ENCODE data around the gene CYP46A1.

The CYP46A1 gene

GRCh38 chr14:99728231-99728920 lies 44.3 kb downstream of the CYP46A1 start:
- no peaks in the 10 kb centered on the region for H3K9me2 ChIP-seq (replicated peaks; ENCODE audit: insufficient read depth, low read length)
- H3K27ac ChIP-seq (ENCODE audit: low read depth, low read length) = no peak overlapping the region

GRCh38 chr14:99728981-99729451 lies 44.9 kb downstream of the CYP46A1 start:
- Histone ChIP-seq H3K4me3 (ENCODE audit: insufficient read depth, low read length, poor library complexity, severe bottlenecking) (no peak overlapping the region), H3K79me2 (ENCODE audit: insufficient read depth, low read length) (no peaks in the 10 kb centered on the region), H3K9ac (ENCODE audit: low read length) (no peak overlapping the region), H3K36me3 (ENCODE audit: low read length) (no peaks in the 10 kb centered on the region), H3K27ac (ENCODE audit: low read depth, low read length) (no peak overlapping the region), H3K9me2 (replicated peaks; ENCODE audit: insufficient read depth, low read length) (no peaks in the 10 kb centered on the region), H3K4me2 (ENCODE audit: low read depth, low read length, poor library complexity, severe bottlenecking) (no peak overlapping the region), H3K9me3 (ENCODE audit: insufficient read depth, low read length) (no peaks in the 10 kb centered on the region), H3K27me3 (ENCODE audit: low read length) (no peaks in the 10 kb centered on the region), H4K20me1 (ENCODE audit: low read depth, low read length) (no peaks in the 10 kb centered on the region), H2AFZ (ENCODE audit: low read depth, low read length, severe bottlenecking) (no peak overlapping the region), H3F3A (ENCODE audit: insufficient read depth) (no peaks in the 10 kb centered on the region)
- no peak for TF ChIP-seq EZH2phosphoT487 (conservative IDR thresholded peaks at IDR 0.05; ENCODE audit: low read length)
- TF ChIP-seq CTCF (IDR thresholded peaks at IDR 0.05; ENCODE audit: insufficient read depth, low read length, poor library complexity, severe bottlenecking) = no peak

More at GRCh38 chr14:99728231-99728920, 44.3 kb downstream of the CYP46A1 start:
- H3K4me3 ChIP-seq (ENCODE audit: insufficient read depth, low read length, poor library complexity, severe bottlenecking) = no peak overlapping the region
- H4K20me1 ChIP-seq (ENCODE audit: low read depth, low read length) = no peaks in the 10 kb centered on the region
- H3K79me2 ChIP-seq (ENCODE audit: insufficient read depth, low read length) = no peaks in the 10 kb centered on the region
- H2AFZ ChIP-seq (ENCODE audit: low read depth, low read length, severe bottlenecking) = no peak overlapping the region
- TF ChIP-seq CTCF (IDR thresholded peaks at IDR 0.05; ENCODE audit: insufficient read depth, low read length, poor library complexity, severe bottlenecking) (no peak), EZH2phosphoT487 (conservative IDR thresholded peaks at IDR 0.05; ENCODE audit: low read length) (no peak)
- no peaks in the 10 kb centered on the region for H3F3A ChIP-seq (ENCODE audit: insufficient read depth)
- no peaks in the 10 kb centered on the region for H3K9me3 ChIP-seq (ENCODE audit: insufficient read depth, low read length)
- no peaks in the 10 kb centered on the region for H3K36me3 ChIP-seq (ENCODE audit: low read length)
- H3K4me2 ChIP-seq (ENCODE audit: low read depth, low read length, poor library complexity, severe bottlenecking) = no peak overlapping the region
- no peak overlapping the region for H3K9ac ChIP-seq (ENCODE audit: low read length)
- H3K27me3 ChIP-seq (ENCODE audit: low read length) = no peaks in the 10 kb centered on the region

DNA sequence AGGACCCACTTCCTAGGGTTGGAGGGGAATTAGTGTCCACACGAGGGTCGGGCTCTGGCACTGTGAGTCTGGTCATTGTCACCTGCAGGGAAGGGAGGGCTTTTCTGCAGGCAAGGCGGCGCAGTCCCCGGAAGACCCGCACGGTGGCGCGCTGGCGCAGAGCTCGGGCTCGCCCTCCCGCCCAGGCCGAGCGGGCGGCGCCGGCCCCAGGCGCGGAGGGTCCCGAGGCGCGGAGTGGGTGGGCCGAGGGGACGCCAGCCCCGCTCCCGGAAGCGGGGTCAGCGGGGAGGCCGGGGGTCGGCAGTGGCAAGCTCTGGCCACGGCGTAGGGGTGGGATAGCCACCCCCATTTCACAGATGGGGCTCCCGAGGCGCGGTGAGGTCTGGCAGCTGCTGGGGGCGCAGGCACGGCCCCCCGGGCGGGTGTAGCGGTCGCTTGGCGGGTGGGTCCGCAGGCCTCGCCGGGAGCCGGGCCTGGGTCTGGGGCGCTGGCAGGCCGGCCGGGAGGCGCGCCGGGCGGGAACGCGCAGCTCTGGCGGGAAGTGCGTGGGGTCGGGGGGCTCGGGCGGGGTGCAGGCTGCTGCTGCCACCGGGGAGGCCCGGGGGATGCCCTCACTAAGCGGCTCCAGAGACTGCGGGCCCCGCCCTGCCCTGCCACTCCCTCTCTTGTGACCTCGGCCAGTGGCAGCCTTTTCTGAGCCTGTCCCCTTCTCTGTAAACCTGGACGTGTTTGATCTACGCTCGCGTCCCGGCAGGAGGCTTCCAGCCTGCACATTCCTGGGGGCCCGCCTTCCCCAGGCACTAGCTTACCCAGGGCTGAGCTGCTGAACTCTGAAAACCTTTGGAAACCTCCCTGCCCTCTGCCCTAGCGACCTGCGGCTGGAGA lies 46.1 kb downstream of the CYP46A1 start:
- TF ChIP-seq CTCF (IDR thresholded peaks at IDR 0.05; ENCODE audit: insufficient read depth, low read length, poor library complexity, severe bottlenecking) = peak; percentile 54
- TF ChIP-seq EZH2phosphoT487 (conservative IDR thresholded peaks at IDR 0.05; ENCODE audit: low read length) = 0 out of 2 replicates have a peak, but pooled peaks have one; percentile 26
- no peaks in the 10 kb centered on the region for H3K9me2 ChIP-seq (replicated peaks; ENCODE audit: insufficient read depth, low read length)
- H3K27ac ChIP-seq (ENCODE audit: low read depth, low read length) = no peak overlapping the region
- no peak overlapping the region for H3K9ac ChIP-seq (ENCODE audit: low read length)
- H3K9me3 ChIP-seq (ENCODE audit: insufficient read depth, low read length) = no peaks in the 10 kb centered on the region
- H3K36me3 ChIP-seq (ENCODE audit: low read length) = no peaks in the 10 kb centered on the region
- H2AFZ ChIP-seq (ENCODE audit: low read depth, low read length, severe bottlenecking) = no peak overlapping the region
- no peaks in the 10 kb centered on the region for H3K79me2 ChIP-seq (ENCODE audit: insufficient read depth, low read length)
- no peaks in the 10 kb centered on the region for H3F3A ChIP-seq (ENCODE audit: insufficient read depth)
- no peak overlapping the region for H3K4me3 ChIP-seq (ENCODE audit: insufficient read depth, low read length, poor library complexity, severe bottlenecking)
- H3K4me2 ChIP-seq (ENCODE audit: low read depth, low read length, poor library complexity, severe bottlenecking) = peak overlapping the region; percentile 36
- H3K27me3 ChIP-seq (ENCODE audit: low read length) = no peaks in the 10 kb centered on the region
- H4K20me1 ChIP-seq (ENCODE audit: low read depth, low read length) = no peaks in the 10 kb centered on the region

Measured in SU-DHL-6 (cell line).